HG02981 (cell line): Measurements from ENCODE around the gene HOXC10.

ENCODE experiments used
- ATAC-seq: cut with Tn5 transposase; IDR thresholded peaks from one replicate; pipeline ENCODE4 v1.9.1; 2021; ENCODE audit warnings: mild to moderate bottlenecking, moderate library complexity; ENCODE audit not compliant: unreplicated experiment

Gene HOXC10

DNA sequence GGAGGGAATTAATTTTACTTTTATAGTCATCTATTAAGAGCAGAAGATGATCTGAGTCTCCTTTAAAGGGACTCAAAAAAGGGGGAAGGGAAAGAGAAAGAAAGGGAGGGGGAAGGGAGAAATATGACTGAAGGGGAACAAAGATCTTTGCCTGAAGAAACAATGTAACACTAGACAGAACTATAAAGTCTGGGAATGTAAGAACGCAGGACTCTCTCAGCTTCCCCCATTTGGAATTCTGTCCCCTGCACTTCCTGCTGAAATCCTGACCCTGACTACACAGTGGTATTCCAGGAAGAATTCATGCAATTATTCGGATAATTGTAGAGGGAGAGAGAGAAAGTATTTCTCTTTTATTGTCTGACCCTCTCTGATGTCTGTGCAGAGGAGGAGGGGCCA lies 20.6 kb upstream of the HOXC10 start:
- ATAC-seq, result no peak

DNA sequence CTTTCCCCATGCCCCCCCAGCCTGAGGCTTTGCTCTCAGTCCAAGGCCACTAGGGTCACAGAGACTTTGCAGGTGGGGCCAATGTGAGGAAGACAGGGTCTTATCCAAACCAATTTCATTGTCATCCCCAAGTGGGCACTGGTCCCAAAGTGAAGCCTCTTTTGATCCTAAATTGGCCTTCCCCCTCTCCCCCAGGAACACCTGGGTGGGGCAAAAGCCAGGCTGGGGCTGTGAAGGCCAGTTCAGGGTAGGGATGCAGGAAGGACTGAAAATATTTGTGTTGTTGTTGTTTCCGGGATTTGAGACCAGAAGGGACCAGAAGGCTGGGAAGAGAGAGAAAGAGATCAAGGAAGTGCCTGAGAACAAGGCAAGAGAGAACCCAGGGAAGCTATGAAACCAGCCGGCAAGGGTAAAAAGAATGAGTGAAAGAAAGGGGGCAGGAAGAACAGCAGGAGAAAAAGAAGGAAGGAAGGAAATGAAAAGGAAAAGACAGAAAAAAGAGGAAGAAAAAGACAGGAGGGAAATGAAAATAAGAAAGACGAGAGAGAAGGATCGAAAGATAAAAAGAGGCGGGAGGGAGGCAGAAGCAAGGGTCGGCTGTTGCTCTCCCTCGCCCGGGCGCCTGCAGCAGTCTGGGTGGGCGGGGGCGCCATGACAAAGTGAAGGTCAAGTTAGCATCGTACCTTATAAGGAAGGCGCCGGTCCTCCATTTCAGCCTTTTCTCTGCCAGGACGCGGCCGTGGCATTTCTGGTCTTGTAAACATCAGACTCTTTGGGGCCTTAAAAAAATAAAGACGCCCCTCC lies 19.5 kb upstream of the HOXC10 start:
- ATAC-seq, result no peak

DNA sequence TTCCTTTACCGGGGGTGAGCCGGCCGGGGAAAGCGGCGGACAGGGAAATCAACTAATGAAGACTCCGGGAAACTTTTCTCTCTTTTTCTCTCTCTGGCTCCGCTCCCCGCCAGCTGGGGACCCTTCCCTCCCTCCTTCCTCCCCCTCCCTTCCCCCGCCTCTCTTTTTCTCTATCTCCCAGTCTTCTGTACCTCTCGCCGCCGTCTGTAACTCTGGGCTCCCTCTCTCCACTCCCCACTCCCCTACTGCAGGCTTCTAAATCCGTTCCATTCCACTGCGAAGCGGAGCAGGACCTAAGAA lies 18.9 kb upstream of the HOXC10 start:
- ATAC-seq, result no peak

DNA sequence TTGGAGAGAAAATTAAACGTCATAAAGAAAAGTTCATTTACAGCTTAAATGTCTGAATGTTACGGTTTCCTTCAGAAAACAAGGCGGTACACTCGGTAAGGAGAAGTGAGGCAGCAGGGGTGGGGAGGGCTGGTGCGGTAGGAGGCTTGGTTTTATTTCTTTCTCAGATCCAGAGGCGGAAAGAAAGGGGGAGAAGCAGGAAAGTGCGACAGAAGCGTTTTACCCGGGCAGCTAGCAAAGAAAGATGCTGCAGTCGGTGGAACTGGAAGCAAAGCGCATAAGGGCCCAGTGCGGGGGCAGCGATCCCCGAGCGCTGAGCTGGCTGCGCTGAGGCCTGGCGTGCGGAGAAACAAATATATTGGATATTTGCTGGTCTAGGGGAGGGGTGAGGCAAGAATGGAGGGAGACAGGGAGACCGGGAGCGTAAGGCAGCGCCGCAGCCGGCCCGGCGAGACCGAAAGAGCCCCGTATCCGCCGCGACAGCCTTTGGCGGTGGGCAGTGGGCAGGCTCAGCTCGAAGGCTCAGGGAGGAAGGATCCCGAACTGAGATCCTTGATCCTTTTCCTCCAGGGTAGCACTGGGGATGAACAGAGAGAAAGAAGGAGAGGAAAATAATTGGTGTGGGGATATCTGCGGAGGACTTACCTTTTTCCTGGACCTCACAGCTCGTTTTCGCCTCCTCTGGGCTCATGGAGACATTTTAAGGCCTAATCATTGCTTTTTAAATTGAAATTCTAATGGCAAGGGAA lies 18.4 kb upstream of the HOXC10 start:
- ATAC-seq, result no peak

DNA sequence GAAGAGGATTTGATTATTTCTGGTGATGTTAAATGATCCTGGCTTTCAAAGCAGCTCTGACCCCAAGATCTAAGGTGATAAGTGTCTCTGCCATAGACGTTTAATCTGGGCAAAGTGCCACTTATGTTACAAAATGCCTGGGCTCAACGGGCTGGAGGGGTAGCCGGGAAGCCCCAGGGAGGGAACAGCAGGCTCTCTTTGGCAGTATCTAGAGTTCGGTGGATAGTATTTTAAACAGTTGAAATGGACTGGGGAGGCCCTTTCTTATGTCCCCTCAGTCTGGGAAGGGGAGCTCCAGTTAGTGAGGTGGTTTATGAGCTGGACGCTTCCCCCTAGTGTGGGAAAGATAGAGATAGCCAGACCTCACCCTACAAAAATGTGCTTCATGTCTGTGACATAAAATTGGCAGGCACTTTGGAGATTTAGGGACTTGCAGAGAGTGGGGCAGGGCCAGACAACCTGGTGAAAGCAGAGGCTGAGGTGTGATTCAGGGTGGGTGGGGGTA lies 17.5 kb upstream of the HOXC10 start:
- ATAC-seq, result no peak

- ATAC-seq, result no peak
Observed at GRCh38 chr12:53968214-53969127, 16.5 kb upstream of the HOXC10 start.

DNA sequence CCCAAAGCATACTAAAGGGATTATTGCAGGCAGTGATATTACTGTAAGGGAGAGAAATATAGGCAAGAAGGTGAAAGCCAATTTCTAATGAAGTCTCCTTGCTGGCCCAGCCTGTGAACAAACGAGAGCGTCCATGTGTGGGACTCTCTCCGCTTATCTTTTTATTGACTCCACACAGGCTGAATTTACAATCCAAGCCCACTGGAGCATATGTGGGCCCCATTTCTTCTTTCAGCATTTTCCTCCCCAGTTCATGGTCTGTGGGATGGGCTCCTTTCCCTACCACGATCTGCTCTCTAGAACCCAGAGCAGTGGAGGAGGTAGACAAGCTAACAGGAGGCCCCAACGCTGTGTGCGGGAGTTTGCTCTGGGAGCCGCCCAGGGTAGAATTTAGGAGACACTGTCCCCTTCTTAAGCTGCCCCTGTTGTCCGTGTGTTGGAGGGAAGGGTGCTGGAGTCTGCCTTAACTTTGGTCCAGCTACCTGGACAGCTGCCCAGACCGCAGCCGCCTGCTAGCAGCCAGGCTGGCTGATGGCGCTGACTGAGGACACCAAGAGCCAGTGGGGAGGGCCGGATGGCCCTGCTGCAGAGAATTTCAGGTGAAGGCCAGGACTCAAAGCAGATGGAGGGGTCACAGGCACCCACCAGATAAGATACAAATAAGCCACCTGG lies 15.2 kb upstream of the HOXC10 start:
- no peak for ATAC-seq

DNA sequence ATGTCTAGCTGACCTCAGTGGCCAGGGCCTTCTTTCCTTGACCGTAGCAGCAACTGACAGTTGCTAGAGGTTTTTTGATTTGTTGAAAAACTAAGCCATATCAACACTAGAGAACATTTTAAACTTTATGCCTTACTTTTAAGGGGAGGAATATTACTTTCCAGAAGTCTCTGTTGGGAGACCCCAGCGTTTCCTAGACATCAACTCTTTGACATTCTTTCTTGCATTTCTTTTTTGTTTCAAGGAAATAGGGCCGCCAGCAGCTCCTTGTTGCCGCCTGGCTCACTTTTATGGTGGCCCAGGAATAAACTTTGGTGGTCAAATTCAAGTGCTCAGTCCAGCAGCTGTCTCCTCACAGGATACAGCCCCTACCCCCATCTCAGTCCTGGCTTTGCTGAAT lies 14.5 kb upstream of the HOXC10 start:
- no peak for ATAC-seq

DNA sequence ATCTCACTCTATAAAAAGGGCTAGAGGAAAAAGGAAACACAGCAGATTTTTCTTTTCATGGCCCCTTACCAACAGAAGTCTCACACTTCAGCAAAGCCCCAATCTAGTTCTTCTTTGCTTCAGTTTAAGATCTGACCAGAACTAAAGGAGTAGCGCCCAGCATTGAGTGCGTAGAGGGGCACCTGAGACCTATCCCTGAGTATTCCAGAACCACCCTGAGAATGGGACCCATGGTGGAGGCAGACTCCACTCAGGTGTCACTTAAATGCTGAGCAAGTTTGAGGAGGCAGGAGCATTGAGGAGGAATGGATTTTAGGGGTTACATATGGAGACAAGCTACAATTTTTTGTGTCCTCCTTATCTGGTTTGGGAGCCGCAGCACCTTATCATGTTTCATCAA lies 13.8 kb upstream of the HOXC10 start:
- ATAC-seq, result no peak

GRCh38 chr12:53971686-53972085 lies 13.3 kb upstream of the HOXC10 start:
- ATAC-seq, result no peak

DNA sequence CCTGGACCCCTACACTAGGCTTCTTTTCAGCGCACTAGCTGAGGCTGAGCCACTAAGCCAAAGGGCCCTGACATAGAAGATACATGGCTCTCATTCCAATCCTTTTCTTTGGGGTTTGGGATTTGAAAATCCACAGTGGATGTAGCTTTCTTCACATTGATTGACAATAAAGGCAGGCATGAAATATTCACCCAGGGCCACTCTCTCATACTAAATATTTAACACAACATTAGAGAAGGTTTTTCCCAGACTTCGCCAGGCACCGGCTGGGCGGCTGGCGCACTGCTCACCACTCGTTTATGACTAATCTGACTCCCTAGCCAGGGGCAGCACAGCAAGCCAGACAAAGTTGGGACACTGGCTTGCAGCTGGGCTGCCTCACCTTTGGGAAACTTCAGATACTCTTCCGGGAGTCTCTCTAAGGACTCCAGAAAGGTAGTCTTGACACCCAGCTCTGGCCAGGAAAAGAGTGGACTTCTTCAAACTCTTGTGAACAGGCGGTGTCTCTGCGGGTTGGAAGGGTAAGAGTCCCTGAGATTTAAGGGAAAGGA lies 12.7 kb upstream of the HOXC10 start:
- no peak for ATAC-seq

DNA sequence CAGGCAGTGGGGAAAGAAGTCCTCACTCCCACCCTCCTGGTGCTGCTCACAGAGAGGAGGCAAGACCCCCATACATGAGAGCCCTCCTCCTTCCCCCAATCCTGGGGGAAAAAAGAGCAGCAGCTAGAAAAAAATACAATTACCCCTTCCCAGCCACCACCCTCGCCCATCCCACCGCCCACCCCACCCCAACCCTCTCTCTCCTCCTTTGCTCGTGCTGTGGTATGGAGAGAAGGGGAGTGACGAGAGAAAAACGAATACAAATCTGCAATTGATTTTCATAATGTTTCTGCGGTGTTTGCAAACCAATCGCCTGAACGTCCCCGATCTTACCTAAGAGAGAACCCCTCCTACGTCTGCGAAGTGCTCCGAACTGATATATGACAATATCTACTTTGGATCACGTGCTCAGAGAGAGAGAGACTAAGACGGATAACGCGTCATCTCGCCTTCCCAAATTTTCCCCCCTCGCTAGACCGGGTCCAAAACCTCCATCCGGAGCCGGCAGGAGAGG lies 12.2 kb upstream of the HOXC10 start, which contains the start of gene HOXC11:
TSS of gene HOXC11 (plus strand) at position 405 of the 514 bp plus-strand sequence. CDS start 116 bp downstream, outside the sequence.
- ATAC-seq, result no peak

DNA sequence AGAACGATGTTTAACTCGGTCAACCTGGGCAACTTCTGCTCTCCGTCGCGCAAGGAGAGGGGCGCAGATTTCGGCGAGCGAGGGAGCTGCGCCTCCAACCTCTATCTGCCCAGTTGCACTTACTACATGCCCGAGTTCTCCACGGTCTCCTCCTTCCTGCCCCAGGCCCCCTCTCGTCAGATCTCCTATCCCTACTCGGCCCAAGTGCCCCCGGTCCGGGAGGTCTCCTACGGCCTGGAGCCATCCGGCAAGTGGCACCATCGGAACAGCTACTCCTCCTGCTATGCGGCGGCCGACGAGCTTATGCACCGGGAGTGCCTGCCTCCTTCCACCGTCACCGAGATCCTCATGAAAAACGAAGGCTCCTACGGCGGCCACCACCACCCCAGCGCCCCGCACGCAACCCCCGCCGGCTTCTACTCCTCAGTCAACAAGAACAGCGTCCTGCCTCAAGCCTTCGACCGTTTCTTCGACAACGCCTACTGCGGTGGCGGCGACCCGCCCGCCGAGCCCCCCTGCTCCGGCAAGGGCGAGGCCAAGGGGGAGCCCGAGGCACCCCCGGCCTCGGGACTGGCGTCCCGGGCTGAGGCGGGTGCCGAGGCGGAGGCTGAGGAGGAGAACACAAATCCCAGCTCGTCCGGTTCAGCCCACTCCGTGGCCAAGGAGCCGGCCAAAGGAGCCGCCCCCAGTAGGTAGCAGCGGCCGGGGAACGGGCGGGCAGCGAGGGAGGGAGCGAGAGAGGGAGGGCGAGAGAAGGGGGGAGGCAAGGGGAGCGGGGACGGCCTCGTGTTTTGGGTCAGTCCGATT lies 11.5 kb upstream of the HOXC10 start:
- ATAC-seq, result no peak

- ATAC-seq, result no peak
Observed at GRCh38 chr12:53974084-53975063, 10.6 kb upstream of the HOXC10 start, which contains the start of gene HOTAIR. HOTAIR (minus strand) TSS chr12:53974954.

DNA sequence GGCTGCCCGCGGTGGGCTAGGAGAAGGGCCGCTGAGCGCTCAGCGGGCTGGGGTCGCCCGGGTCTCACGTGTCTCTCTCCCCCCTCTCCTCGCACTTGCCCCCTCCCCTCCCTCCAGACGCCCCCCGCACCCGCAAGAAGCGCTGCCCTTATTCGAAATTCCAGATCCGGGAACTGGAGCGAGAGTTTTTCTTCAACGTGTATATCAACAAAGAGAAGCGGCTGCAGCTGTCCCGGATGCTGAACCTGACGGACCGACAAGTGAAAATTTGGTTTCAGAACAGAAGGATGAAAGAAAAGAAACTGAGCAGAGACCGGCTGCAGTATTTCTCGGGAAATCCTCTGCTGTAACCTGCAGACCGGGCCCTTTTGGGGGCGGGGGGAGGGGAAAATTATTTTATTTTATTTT lies 9.9 kb upstream of the HOXC10 start:
- no peak for ATAC-seq

- ATAC-seq, result no peak
Observed at GRCh38 chr12:53975479-53976152, 9.3 kb upstream of the HOXC10 start.

GRCh38 chr12:53976172-53976822 lies 8.6 kb upstream of the HOXC10 start:
- ATAC-seq, result no peak
